GM13977 (cell line): ENCODE data around the gene ANKRD44.
"Not testable (repeated sequence)": the region's sequence is repeated elsewhere in the genome, so short reads cannot be mapped to it uniquely, and the experiment has no call there.

Source experiments
- DNase-seq: peaks from one replicate; pipeline ENCODE4 v3.0.0; 2012; ENCODE audit warnings: low spot score
- CTCF ChIP-seq: IDR thresholded peaks from 2 replicates; pipeline ENCODE4 v1.5.1; 2012; ENCODE audit warnings: mild to moderate bottlenecking, control low read depth; ENCODE audit not compliant: insufficient read depth; ENCODE audit errors: extremely low read depth, missing control alignments
- in situ Hi-C: fragments of 300-500 bp; cut with MboI; formaldehyde crosslinking; loops from one replicate; pipeline ENCODE4 v1.12.0; 2022; ENCODE audit warnings: low sequenced_read_pairs, low pct_unique_long_range_greater_than_20kb, mixed read lengths, inconsistent platforms; ENCODE audit not compliant: unreplicated experiment

Gene ANKRD44

GRCh38 chr2:197071213-197071612 lies 239.4 kb downstream of the ANKRD44 start:
- in situ Hi-C loops = no loop called here
- no peak for TF ChIP-seq CTCF
- DNase-seq = no peak

- in situ Hi-C loops = no loop called here
- no peak for TF ChIP-seq CTCF
- DNase-seq = no peak
Measured at GRCh38 chr2:197069958-197070357, 240.6 kb downstream of the ANKRD44 start.

- DNase-seq = not testable (repeated sequence)
Measured at GRCh38 chr2:197062574-197062973, 248.0 kb downstream of the ANKRD44 start.

GRCh38 chr2:197059477-197059876 lies 251.1 kb downstream of the ANKRD44 start:
- in situ Hi-C loops = no loop called here
- no peak for TF ChIP-seq CTCF
- no peak for DNase-seq

More at GRCh38 chr2:197062574-197062973, 248.0 kb downstream of the ANKRD44 start:
- in situ Hi-C loops = not testable (repeated sequence)

GRCh38 chr2:197058777-197059300 lies 251.7 kb downstream of the ANKRD44 start:
- no peak for DNase-seq
- no peak for TF ChIP-seq CTCF
- in situ Hi-C loops = no loop called here

DNA sequence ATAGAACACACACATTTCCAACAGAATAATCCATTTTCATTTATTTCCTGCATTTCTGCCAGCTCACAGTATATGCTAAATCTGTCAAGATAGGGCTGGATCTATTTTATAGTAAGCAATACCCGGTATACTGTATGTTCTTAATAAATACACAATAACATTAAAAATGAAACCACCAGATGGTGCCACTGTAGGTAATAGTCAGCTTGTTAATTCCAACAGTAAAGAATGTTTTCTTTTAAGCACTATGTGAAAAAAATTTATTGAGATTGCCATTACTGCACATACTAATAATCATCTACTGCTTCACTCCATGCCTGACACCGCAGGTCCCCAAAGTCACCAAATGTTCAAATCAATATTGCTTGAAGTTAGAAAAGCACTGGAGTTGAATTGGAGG lies 252.6 kb downstream of the ANKRD44 start:
- no peak for DNase-seq
- no peak for TF ChIP-seq CTCF
- in situ Hi-C loops = no loop called here

DNA sequence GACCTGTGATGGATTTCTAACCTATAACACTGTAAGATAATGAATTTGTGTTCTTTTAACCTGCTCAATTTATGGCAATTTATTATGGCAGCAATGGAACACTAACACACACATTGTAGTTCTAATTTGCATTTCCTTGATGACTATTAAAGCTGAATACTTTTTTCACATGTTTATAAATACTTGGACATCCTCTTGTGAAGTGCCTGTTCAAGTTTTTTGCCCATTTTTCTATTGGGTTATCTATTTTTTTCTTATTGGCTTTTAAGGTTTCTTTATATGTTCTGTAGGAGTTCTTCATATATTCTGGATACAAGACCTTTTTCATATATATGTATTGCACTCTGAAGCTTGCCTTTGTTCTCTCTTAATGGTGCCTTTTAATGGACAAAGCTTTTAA lies 255.5 kb downstream of the ANKRD44 start:
- no peak for TF ChIP-seq CTCF
- in situ Hi-C loops = no loop called here

More for the DNA sequence above, 255.5 kb downstream of the ANKRD44 start:
- no peak for DNase-seq
